ENCODE results near the gene ROBO3. TPM values are rescaled to one million over a fixed set of nuclear protein-coding genes. Genes with fewer than 3 reads are reported as not detected.

The ROBO3 gene
- total RNA-seq, 2 donors from 2014 or later, result 1.3 to 9.9 TPM

GRCh38 chr11:124864176-124864891 lies 898 bp upstream of the ROBO3 start:
- H3K27me3 ChIP-seq, result peaks cover 0 to 43% of the 10 kb centered on the region in 2 donors
- no peak for ATAC-seq
- H3K4me3 ChIP-seq, result no peak overlapping the region
- H3K9me3 ChIP-seq, result no peaks in the 10 kb centered on the region
- no peak overlapping the region for H3K27ac ChIP-seq
- 10 to 11% methylated on average over 18 of the region's 18 CpGs for WGBS, 2 donors
- no peaks in the 10 kb centered on the region for H3K36me3 ChIP-seq (replicated peaks in 1 of 2; ENCODE audit: insufficient read depth in 1 of 2, low read depth in 2 of 2)
- no peak for DNase-seq
- H3K4me1 ChIP-seq, result peaks cover 44% of the 10 kb centered on the region
- no peak for TF ChIP-seq CTCF (IDR thresholded peaks at IDR 0.05)
- TF ChIP-seq POLR2A (IDR thresholded peaks at IDR 0.05), result no peak
- intact Hi-C loops (cut with DNase I), result no loop called here

- peaks cover 45% of the 10 kb centered on the region for H3K4me1 ChIP-seq
- H3K27ac ChIP-seq, result no peak overlapping the region
- no peaks in the 10 kb centered on the region for H3K9me3 ChIP-seq
- H3K4me3 ChIP-seq, result no peak overlapping the region
- peaks cover 0 to 48% of the 10 kb centered on the region in 2 donors for H3K27me3 ChIP-seq
- H3K36me3 ChIP-seq (replicated peaks in 1 of 2; ENCODE audit: insufficient read depth in 1 of 2, low read depth in 2 of 2), result no peaks in the 10 kb centered on the region
- TF ChIP-seq CTCF (IDR thresholded peaks at IDR 0.05) (no peak), POLR2A (IDR thresholded peaks at IDR 0.05) (no peak)
- ATAC-seq (no peak), DNase-seq (no peak)
- intact Hi-C loops (cut with DNase I), result no loop called here
- 2% methylated on average over 6 to 9 of the region's 9 CpGs for WGBS, 2 donors
These were observed 396 bp upstream of the ROBO3 start for GRCh38 chr11:124864892-124865180.

GRCh38 chr11:124865902-124866851 lies 945 bp downstream of the ROBO3 start:
- Histone ChIP-seq H3K27me3 (peaks cover 0 to 56% of the 10 kb centered on the region in 2 donors), H3K36me3 (replicated peaks in 1 of 2; ENCODE audit: insufficient read depth in 1 of 2, low read depth in 2 of 2) (no peaks in the 10 kb centered on the region), H3K27ac (no peak overlapping the region), H3K9me3 (no peaks in the 10 kb centered on the region), H3K4me3 (no peak overlapping the region), H3K4me1 (peaks cover 45% of the 10 kb centered on the region)
- DNase-seq, result peak in 2 of 4 donors; percentile 47 to 59
- no peak for ATAC-seq
- intact Hi-C loops (cut with DNase I), result no loop called here
- TF ChIP-seq POLR2A (IDR thresholded peaks at IDR 0.05) (no peak), CTCF (IDR thresholded peaks at IDR 0.05) (peak; percentile 48 to 66 (median 60))
- WGBS, 2 donors, result 2 to 3% methylated on average over 17 to 62 of the region's 62 CpGs

- ATAC-seq, result peak; percentile 35
These were observed 2.5 kb downstream of the ROBO3 start for GRCh38 chr11:124867700-124868099.

More at GRCh38 chr11:124867700-124868099, 2.5 kb downstream of the ROBO3 start:
- intact Hi-C loops (cut with DNase I), result no loop called here
- DNase-seq, result peak in 1 of 4 donors; percentile 24
- no peaks in the 10 kb centered on the region for H3K36me3 ChIP-seq (replicated peaks in 1 of 2; ENCODE audit: insufficient read depth in 1 of 2, low read depth in 2 of 2)
- 2 to 4% methylated on average over 8 of the region's 8 CpGs for WGBS, 2 donors
- H3K4me1 ChIP-seq, result peaks cover 43% of the 10 kb centered on the region
- no peak overlapping the region for H3K4me3 ChIP-seq
- H3K9me3 ChIP-seq, result no peaks in the 10 kb centered on the region
- H3K27ac ChIP-seq, result no peak overlapping the region
- H3K27me3 ChIP-seq, result peaks cover 0 to 56% of the 10 kb centered on the region in 2 donors
- TF ChIP-seq POLR2A (IDR thresholded peaks at IDR 0.05) (no peak), CTCF (IDR thresholded peaks at IDR 0.05) (peak; percentile 22 to 41 (median 33))

All from body of pancreas (tissue), 4 donors.